Heart right ventricle (tissue), 16 donors: ENCODE data around the gene MAGI2. TPM values are rescaled to one million over a fixed set of nuclear protein-coding genes. Genes with fewer than 3 reads are reported as not detected.
"Not testable (repeated sequence)": the region's sequence is repeated elsewhere in the genome, so short reads cannot be mapped to it uniquely, and the experiment has no call there.

Experiments
- ATAC-seq, 8 donors: fragments of 200-7000 bp; cut with Tn5 transposase; one replicate each; pipeline ENCODE4 v1.9.1; 2020; ENCODE audit warnings: mild to moderate bottlenecking in 8 of 8, moderate library complexity in 8 of 8, moderate number of reproducible peaks in 1 of 8
- DNase-seq, 2 donors: peaks; one replicate each; pipeline ENCODE4 v3.0.0-alpha.2; 2020
- H3K27ac ChIP-seq, 10 donors: fragments of 200-600 bp; sonication (generic) in 2 of 10; one replicate each; pipeline versions ENCODE4 v1.5.0 to v1.8.0; 2020 to 2022; ENCODE audit warnings: mild to moderate bottlenecking in 3 of 10
- H3K27me3 ChIP-seq, 7 donors: fragments of 200-600 bp; one replicate each; pipeline ENCODE4 v1.8.0; 2021 to 2022; ENCODE audit warnings: mild to moderate bottlenecking in 2 of 7
- H3K36me3 ChIP-seq, 9 donors: fragments of 200-600 bp; sonication (generic) in 1 of 9; one replicate each; pipeline versions ENCODE4 v1.5.0 to v1.8.0; 2020 to 2022; ENCODE audit warnings: mild to moderate bottlenecking in 2 of 9
- H3K4me1 ChIP-seq, 9 donors: fragments of 200-600 bp; sonication (generic) in 1 of 9; one replicate each; pipeline versions ENCODE4 v1.5.0 to v1.8.0; 2020 to 2022; ENCODE audit warnings: mild to moderate bottlenecking in 4 of 9
- H3K4me3 ChIP-seq, 10 donors: fragments of 200-600 bp; sonication (generic) in 2 of 10; one replicate each; pipeline versions ENCODE4 v1.5.0 to v1.8.0; 2020 to 2022; ENCODE audit warnings: mild to moderate bottlenecking in 7 of 10, moderate library complexity in 2 of 10
- H3K9me3 ChIP-seq, 11 donors: fragments of 200-600 bp in 10 of 11; sonication (generic) in 2 of 11; one replicate each; pipeline versions ENCODE4 v1.5.0 to v1.8.0; 2013 to 2022; ENCODE audit warnings: mild to moderate bottlenecking in 2 of 11, control low read depth in 1 of 11, moderate library complexity in 1 of 11
- WGBS, 2 donors: extraction: QIAGEN DNeasy Blood & Tissue Kit; methylation state at CpG; one replicate each; pipeline ENCODE4 v1.1.7; 2013; ENCODE audit warnings: inconsistent platforms in 1 of 2; 5-methylcytosine and 5-hydroxymethylcytosine counted together
- intact Hi-C, 10 donors: fragments of 100-400 bp; cut with DNase I; formaldehyde crosslinking; loops; one replicate each; pipeline versions ENCODE4 v1.11.1 to v1.14.2; 2022
- polyA plus RNA-seq, 2 donors: library from polyadenylated mRNA; stranded (reverse); fragments of 200-250 nt; gene quantifications; one replicate each; pipeline ENCODE4 v1.2.3, GENCODE V29; 2013
- total RNA-seq, 10 donors: library from RNA; stranded (reverse); fragmentation: NEBNext Ultra II Directional in 3 of 10; extraction: Animal tissue kit (Norgen Biotek cat#: 25700) in 3 of 10; gene quantifications; one replicate each; pipeline versions ENCODE4 v1.2.1 to v1.2.4, GENCODE V29; 2021 to 2023
- TF ChIP-seq, protein P1 (sequence below), 9 donors: fragments of 200-600 bp; sonication (generic) in 2 of 9; IDR thresholded peaks; one replicate each; pipeline versions ENCODE4 v1.5.0 to v1.8.0; 2021 to 2022; ENCODE audit warnings: antibody characterized with exemption in 9 of 9, mild to moderate bottlenecking in 5 of 9, moderate library complexity in 1 of 9
- donor health status: Arrhythmogenic right ventricular cardiomyopathy.
- donor health status: ischemic (EF 13 %, LVEDD 7.1; RV severe dilation, severe dysfunction).
- donor health status: healthy with polysubstance abuse.
- donor health status: DM: no; HTN: yes; CAD: no.
- donor health status: DM: no; HTN: no; CAD: no.
- donor health status: ischemic (EF 25% LVEDD 6.9; RV normal size, moderate dysfunction).
- donor health status: ischemic (EF 25% LVEDD 5.7; RV mildly dilated, moderate dysfunction).
- donor health status: healthy.
- donor health status: DM: yes; HTN: yes; CAD: no.
- donor health status: Ischemic cardiomyopathy.
- donor health status: ischemic (EF 35%, LVEDD 5.7; RV mildly dilated, moderate dysfunction).
- donor health status: nonischemic (EF 11% LVEDD 7.7; RV severe dilation, severe dysfunction).
- donor health status: DM: yes; HTN: yes; CAD: no.
- donor health status: PGD.
- donor health status: ischemic (EF 29% LVEDD 5.4; RV normal size, mild dysfunction).
- donor health status: nonischemic (EF 23%, LVEDD 6.1; RV moderate dilation, normal function).

MAGI2 gene
- total and polyA plus RNA-seq, 12 donors, result 0.83 to 6.0 (median 4.1) TPM

DNA sequence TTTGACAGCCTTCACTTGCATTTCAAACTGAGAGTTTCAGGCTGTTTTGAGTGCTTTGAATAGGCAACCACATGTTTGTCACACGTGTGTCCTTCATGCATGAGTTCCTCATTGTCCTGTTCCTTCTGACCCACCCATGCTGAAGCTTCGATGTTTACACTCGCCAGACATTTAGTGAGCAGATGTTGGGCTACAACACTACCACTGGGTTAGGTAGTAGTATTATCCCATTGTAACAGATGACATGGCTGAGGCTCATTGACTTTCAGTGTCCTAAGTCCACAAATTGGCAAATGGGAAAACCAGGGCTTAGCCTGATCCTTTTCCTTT is 1198.8 kb downstream of the MAGI2 start:
- Histone ChIP-seq H3K4me1 (no peaks in the 10 kb centered on the region), H3K9me3 (peaks cover 0 to 4% (median 0%) of the 10 kb centered on the region in 11 donors), H3K36me3 (no peaks in the 10 kb centered on the region), H3K27me3 (no peaks in the 10 kb centered on the region), H3K4me3 (no peak overlapping the region), H3K27ac (no peak overlapping the region)
- TF ChIP-seq, protein P1, sequence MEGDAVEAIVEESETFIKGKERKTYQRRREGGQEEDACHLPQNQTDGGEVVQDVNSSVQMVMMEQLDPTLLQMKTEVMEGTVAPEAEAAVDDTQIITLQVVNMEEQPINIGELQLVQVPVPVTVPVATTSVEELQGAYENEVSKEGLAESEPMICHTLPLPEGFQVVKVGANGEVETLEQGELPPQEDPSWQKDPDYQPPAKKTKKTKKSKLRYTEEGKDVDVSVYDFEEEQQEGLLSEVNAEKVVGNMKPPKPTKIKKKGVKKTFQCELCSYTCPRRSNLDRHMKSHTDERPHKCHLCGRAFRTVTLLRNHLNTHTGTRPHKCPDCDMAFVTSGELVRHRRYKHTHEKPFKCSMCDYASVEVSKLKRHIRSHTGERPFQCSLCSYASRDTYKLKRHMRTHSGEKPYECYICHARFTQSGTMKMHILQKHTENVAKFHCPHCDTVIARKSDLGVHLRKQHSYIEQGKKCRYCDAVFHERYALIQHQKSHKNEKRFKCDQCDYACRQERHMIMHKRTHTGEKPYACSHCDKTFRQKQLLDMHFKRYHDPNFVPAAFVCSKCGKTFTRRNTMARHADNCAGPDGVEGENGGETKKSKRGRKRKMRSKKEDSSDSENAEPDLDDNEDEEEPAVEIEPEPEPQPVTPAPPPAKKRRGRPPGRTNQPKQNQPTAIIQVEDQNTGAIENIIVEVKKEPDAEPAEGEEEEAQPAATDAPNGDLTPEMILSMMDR (IDR thresholded peaks at IDR 0.05), result no peak
- WGBS, 2 donors, result 87 to 90% methylated on average over 3 of the region's 3 CpGs
- no peak for DNase-seq
- intact Hi-C loops, result no loop called here
- ATAC-seq, result no peak

DNA sequence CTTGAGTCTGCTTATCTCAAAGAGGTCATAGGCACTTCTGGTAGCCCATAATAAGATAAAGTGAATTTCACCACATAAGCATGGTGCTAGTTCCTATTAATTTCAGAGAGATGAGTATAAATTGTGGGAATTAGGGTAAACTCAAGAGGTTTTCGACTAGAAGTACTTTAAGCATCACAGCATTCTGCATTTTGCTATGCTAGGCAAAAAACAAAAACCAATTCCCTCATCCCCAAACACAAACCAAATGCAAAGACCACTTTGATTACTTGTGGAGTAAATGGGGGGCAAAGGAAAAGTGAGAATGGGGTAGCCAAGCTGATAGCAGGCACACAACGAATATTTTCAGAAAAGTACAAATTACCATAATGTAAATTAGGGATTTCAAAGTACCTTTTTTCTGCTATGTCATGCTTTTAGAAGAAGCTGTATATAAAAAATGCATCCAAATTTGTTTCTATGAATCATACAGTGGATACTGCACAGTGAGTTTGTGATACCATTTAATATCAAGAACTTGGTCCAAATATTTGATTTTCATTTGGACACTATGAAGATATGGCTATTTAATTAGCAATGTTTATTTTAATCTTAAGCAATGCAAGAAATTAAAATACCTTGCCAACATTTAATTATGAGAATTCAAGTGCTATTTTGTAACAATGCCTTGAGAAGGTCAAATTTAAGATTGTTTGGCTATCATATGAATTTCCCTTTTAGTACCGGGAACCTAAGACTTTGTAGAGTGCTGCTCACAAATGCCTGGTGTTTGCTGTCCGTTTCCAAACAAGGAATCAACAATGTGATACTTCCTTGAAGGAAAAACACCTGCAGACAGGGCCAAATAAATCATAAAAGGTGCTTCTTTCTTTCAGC is 1199.4 kb downstream of the MAGI2 start:
- ATAC-seq (no peak), DNase-seq (no peak)
- WGBS, 2 donors, result 81 to 82% methylated on average over 4 of the region's 4 CpGs
- Histone ChIP-seq H3K9me3 (peaks cover 0 to 9% (median 2%) of the 10 kb centered on the region in 11 donors), H3K4me1 (no peaks in the 10 kb centered on the region), H3K4me3 (no peak overlapping the region), H3K36me3 (no peaks in the 10 kb centered on the region), H3K27ac (no peak overlapping the region), H3K27me3 (no peaks in the 10 kb centered on the region)
- TF ChIP-seq, protein P1 (IDR thresholded peaks at IDR 0.05), result no peak
- intact Hi-C loops, result no loop called here

DNA sequence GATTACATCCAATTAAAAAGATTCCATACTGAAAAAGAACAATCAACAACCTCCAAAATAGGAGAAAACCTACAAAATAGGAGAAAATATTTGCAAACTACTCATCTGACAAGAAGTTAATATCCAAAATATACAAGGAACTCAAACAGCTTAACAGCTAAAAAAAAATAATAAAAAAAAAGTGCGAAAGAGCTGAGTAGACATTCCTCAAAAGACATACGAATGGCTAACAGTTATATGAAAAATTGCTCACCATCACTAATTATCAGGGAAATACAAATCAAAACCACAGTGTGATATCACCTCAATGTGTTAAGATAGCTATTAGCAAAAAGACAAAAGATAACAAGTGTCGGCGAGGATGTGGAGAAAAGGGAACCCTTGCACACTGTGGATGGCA is 1204.6 kb downstream of the MAGI2 start:
- 92 to 95% methylated on average over 4 of the region's 4 CpGs for WGBS, 2 donors
- TF ChIP-seq, protein P1 (IDR thresholded peaks at IDR 0.05), result no peak
- Histone ChIP-seq H3K27me3 (no peaks in the 10 kb centered on the region), H3K9me3 (peaks cover 0 to 38% (median 17%) of the 10 kb centered on the region in 11 donors), H3K4me1 (no peaks in the 10 kb centered on the region), H3K36me3 (no peaks in the 10 kb centered on the region), H3K4me3 (no peak overlapping the region), H3K27ac (no peak overlapping the region)
- DNase-seq (no peak), ATAC-seq (no peak)
- intact Hi-C loops, result no loop called here

DNA sequence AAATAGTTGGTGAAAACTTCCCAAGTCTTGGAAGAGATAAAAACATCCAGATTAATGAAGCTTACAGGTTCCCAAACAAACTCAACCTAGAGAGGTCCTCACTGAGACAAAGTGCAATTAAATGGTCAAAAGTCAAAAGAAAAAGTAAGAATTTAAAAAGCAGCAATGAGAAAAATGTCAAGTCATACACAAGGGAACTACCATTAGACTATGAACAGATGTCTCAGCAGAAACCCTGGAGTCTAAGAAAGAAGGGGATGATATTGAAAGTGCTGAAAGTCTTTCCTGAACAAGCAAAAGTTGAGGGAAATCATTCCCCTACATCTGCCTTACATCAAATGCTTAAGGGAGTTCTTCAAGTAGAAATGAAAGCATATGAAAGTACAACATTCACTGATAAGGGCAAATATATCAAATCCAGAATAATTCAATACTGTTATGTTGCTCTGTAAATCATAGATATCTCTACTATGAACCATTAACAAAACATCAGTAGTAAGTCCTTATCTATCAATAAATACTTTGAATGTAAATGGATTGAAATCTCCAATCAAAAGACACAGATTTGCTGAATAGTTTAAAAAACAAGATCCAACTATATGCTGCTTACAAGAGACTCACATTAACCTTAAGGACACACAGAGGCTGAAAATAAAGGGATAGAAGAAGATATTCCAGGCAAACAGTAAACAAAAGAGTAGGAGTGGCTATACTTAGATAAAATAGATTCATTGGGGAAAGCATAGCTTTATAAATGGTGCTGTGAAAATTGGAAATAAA is 1205.4 kb downstream of the MAGI2 start:
- H3K27ac ChIP-seq, result no peak overlapping the region
- no peak for DNase-seq
- intact Hi-C loops, result no loop called here
- H3K27me3 ChIP-seq, result no peaks in the 10 kb centered on the region
- TF ChIP-seq, protein P1 (IDR thresholded peaks at IDR 0.05), result no peak
- no peaks in the 10 kb centered on the region for H3K36me3 ChIP-seq
- no peaks in the 10 kb centered on the region for H3K4me1 ChIP-seq
- peaks cover 0 to 38% (median 17%) of the 10 kb centered on the region in 11 donors for H3K9me3 ChIP-seq
- ATAC-seq, result no peak
- H3K4me3 ChIP-seq, result no peak overlapping the region

DNA sequence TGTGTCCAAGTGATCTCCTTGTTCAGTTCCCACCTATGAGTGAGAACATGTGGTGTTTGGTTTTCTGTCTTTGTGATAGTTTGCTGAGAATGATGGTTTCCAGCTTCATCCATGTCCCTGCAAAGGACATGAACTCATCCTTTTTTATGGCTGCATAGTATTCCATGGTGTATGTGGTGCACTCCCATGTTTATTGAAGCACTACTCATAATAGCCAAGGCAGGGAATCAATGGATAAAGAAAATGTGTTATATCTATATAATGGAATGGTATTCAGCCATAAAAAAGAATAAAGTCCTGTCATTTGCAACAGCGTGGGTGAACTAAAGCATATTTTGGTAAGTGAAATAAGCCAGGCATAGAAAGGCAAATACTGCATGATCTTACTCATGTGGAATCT is 1213.3 kb downstream of the MAGI2 start:
- intact Hi-C loops, ATAC-seq: not testable (repeated sequence)
- 96 to 98% methylated on average over 1 of the region's 1 CpG for WGBS, 2 donors

More for the DNA sequence above, 1213.3 kb downstream of the MAGI2 start:
- not testable (repeated sequence) for H3K27ac ChIP-seq, H3K27me3 ChIP-seq, H3K4me3 ChIP-seq, DNase-seq, H3K4me1 ChIP-seq, H3K36me3 ChIP-seq
- peaks cover 0 to 12% (median 0%) of the 10 kb centered on the region in 11 donors for H3K9me3 ChIP-seq
